ENCODE measurements around the gene CALML6.
A peak's percentile ranks its signal among the peaks of the same experiment; 100 is the strongest.

CALML6 gene

DNA sequence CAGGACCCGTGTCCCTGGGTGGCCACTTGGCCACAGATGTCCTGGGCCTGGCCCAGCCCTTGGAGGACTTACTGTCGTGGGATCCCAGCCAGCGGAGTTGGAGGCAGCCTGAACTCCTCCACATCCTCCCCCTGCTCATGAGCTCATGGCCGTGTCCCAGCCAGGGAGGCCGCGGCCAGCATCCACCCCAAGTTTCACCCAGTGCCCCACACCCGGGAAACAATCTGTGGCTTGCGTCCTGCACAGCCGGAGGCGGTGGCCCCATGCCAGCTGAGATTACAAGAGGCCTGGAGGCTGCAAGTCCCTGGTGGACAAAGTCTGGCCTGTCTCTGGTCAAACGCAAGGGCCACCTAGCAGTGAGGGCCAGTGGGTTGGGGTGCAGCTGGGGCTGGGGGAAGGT lies 31.5 kb downstream of the CALML6 start:
- DNase-seq, result no peak

DNA sequence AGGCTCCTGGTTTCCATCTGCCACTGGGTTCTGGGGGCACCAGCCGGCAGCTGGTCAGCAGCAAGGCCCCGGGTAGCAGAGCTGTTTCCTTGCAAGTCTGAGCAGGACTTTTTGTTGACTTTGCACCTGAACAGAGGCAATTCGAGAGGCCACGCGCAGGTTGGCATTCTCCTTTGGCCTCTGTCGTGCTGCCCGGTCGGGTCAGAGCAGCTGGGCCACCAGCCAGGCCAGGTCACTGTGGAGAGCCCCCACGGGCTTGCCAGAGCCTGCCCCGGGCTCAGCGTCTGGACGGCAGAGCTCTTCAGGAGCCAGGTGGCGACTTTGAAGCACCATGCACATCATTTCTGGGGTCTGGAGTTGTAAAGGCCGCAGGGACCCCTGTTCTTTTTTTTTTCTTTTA lies 32.4 kb downstream of the CALML6 start:
- no peak for DNase-seq

DNA sequence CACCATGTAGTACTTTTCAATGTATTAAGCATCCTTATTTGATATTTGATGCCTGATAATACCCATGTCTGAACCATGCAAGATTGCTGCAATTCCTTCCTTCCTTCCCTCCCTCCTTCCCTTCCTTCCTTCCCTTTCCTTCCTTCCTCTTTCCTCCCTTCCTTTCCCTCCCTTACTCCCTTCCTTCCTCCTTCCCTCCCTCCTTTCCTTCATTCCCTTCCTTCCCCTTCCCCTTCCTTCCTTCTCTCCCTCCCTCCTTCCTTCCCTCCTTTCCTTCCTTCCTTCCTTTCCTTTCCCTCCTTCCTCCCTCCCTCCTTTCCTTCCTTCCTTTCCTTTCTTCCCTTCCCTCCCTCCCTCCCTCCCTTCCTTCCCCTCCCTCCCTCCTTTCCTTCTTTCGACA lies 33.7 kb downstream of the CALML6 start:
- no peak for DNase-seq

DNA sequence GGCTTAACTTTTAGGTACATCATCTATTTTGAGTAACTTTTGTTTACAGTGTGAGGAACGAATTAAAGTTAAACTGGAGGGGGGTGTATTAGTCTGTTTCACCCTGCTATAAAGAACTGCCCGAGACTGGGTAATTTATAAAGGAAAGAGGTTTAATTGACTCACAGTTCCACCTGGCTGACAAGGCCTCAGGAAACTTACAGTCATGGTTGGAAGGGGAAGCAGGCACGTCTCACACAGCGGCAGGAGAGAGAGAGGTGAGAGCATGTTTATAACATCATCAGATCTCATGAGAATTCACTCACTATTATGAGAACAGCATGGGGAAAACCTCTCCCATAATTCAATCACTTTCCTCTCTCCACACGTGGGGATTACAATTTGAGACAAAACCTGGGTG lies 35.9 kb downstream of the CALML6 start:
- no peak for DNase-seq

DNA sequence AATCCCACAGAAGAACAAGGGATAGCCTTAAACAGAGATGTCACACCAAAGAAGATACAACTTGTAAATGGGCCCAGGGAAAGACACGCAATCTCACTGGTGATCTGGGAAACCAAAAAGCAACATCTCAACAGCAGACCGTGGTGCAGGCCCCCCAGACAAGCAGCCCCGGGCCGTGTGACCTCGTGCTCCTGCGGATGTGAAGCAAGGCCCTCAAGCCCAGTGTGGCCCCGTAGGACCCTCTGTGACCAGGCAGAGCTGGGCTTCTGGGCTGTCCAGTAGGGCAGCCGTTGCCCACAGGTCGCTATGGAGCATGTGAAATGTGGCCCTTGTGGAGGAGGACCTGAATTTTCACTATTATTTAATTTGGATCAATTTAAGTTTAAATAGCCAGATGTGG lies 39.0 kb downstream of the CALML6 start:
- DNase-seq, result no peak

DNA sequence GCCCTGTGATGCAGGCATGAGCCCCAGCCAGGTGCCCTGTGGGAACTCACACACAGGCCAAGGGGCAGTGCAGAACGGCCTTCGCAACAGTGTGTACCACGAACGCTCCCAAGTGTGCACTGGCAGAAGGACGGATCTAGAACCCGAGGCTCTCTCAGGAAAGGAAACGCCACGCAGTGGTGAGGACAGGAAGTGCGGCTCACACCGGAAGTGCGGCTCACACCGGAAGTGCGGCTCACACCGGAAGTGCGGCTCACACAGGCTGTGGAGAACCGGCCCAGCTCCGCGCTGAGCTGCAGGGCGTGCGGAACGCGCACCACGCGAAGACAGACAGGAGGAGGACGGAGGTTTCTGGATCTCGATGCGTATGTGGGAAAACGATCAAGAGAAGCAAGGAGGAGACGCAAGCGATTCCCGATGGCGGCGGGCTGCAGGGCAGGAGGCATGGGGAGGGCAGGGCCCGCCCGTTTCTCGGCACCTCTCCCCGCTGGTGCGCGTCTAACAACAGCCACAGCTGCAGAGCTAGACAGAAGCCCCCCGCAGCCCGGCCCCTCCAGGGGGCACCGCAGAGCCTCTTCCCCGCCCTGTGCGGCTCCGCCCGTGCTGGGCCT lies 39.9 kb downstream of the CALML6 start:
- no peak for DNase-seq

DNA sequence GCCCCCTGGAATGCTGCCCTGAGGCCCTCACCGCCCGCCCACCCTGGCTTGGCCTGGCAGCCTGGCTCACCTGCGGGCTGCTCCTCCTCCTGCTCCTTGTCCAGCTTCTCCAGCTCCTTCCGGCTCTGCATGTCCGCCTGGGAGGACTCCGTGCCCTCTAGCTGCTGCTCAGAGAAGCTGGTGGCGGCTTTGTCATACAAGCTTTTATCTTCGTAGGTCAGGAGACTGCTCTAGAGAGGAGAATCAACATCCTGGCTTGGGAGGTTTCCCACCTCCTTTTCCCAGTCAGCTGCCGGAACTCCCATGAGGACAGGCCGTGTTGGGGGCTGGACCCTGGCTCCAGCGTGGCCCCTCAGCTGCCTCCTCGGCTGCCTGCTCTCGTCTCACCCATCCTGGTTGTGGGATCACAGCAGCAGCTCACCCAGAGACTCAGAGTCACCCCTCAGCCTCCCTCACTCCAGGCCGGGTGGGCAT lies 40.6 kb downstream of the CALML6 start:
- no peak for DNase-seq

DNA sequence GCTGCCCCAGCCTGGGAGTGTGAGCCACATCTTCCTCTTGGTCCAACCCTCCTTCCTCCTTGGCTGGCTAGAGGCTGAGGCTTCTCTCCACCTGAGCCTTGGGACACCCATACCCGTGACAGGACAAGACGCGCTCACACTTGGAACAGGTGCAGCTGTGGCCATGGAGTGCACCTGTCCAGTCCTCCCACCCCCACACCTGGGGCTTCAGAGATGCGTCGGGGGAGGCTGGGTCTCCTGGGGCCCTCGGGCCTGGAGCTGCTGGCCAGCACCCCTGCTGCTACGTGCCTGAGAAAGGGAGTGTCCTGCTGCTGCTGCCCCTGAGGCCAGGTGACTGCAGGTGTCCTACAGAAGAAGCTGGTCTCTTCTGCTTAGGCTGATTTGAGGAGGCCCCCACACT lies 41.0 kb downstream of the CALML6 start:
- no peak for DNase-seq

DNA sequence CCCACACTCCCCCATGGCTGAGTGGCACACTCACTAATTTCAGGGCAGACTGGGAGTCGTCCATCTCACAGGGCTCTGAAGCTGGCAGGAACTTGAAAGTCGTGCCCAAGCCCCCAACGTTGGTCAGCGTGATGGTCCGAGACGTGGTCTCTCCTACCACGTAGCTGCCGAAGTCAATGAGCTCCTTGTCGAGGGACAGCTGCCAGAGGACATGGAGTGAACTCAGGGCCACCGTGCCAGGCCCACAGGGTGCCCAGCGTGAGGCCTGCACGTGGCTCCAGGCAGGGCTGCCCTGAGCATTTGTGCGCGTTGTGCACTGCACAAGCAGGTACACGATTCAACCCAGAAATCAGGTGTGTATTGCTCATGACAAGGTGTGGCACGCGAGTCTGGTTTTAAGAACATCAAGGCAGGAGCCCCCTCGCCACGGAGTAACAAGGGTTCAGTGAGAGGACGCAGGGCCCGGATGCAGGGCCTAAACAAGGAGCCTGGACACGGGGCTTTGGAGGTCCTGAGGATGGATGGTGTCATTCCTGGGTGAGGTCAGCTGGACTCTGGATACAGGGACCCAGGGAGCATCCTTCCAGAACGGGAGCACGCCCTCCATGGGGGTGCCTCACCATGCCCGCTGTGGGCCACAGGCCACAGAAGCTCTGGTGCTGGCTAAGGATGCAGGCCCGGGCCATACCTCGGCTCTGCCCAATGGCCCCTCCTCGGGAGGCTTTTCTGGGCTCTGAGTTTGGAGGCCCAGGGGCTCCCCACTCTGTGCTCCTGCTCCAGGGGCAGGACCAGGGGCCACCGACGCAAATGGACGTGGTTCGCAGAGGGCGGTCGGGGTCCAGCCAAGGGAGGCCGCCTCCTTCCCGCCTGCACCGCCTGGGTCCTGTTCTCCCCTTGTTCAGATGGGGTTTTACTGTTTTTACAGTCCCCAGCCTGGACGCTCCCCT lies 41.8 kb downstream of the CALML6 start:
- no peak for DNase-seq

DNA sequence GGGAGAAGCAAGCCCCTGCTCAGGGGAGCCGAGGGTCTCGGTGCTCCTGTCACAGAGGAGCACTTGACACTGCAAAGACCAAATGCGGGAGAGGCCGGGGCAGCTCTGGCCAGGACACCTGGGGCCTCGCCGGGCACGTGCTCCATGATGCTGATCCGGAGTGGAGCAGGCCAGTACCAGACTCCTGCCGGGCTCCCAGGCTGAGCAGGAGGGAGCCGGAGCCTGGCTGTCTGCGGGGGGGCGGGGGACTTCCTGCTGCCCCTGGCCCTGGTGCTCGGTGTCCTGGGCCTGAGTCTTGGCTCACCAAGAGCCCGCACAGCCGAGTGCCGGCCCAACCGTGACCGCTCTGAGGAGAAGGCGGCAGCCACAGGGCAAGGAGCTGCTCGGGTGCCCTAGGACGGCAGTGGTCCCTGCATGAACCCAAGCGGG lies 42.5 kb downstream of the CALML6 start:
- DNase-seq, result no peak

DNA sequence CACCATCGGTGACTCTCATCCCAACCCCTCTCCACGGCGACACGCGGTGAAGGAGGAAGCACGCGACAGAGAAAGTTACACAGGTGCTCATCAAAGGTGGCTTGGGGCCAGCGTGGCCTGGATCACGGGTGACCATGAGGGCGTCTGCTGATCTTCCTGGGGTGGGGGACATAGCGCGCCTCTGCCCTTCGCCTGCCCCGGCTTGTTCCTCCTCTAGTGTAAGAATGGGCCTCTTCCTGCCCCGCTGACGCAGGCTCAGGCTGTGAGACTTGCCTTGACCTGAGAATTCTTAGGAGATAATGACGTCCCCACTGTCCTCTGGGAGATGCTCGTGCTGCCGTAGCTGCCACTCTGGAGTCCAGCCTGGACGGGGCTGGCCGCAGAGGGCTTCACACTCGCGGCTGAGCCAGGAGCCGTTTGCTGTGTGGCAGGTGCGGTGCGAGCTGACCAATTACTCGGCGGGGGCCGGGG lies 43.0 kb downstream of the CALML6 start:
- no peak for DNase-seq

DNA sequence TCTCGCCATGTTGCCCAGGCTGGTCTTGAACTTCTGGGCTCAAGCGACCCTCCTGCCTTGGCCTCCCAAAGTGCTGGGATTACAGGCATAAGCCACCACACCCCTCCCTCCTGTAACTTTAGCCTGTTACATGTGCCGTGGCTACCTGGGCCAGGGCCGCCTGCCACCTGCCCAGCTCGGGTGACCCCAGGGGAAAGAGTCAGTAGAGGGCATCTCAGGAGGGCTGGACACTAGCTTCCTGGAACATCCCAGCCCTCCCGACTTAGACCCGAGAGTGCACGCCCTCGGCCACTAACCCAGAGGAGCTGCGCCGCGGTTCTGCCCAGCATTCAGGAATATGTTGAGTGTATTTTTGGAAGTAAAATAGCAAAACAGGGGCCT lies 44.4 kb downstream of the CALML6 start:
- no peak for DNase-seq

DNA sequence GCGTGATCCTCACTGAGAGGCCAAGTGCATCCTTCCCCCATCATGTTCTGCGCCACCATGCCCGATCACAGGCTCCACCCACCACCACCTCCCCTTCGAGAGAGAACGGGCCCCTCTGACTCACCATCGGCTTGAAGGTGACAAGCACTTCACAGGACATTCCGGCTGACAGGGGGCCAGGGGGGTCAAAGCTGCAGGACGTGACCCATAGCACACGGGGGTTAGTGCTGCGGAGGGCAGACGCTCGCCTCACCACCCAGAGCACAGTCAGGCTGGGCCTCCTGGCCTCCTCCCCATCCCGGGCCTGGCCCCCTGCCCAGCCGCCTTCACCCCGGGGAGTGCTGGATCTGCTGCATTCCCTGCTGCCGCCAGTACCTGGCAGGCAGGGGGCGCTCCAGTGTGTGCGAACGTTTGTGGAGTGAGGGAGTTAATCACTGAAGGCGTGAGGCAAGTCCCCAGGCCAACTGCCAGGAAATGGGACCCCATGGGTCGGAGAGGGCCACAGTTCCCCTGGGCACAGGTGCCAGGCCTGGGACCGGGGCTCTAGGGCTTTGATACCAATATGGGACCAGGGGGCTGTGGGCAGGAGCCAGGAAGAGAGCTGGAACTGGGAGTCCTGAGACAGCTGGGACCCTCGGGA lies 44.9 kb downstream of the CALML6 start:
- peak; percentile 67 for DNase-seq

DNA sequence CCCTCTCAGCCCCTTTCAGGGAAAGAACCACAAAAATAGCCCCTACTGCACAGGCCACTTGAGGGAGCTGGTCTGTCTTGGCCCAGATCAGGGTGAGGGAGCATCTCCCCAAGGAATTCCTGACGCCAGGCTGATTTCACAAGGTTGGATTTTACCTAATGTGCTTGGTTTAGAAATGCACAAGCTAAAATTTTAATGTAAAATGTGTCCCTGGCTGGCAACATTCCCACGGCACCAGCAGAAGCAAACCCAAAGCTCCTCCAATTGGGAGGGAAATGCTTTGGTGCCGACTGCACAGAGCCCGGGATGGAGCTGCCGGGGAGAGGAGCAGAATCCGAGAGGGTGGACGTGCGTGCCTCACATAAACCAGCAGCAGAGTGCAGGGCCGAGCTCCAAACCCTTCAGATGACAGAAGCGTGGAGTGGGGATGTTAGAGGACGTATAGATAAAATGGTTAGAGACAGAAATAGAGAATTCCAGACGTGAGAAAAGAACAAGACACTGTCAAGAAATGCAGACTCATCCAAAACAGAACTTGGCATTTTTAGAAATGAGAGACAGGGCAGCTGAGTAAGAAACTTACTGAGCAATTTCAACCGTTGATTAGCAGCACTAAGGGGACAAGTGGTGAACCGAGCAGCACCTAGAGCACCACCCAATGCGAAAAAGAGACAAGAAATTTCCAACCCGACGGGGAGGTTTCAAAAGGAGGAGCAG lies 45.6 kb downstream of the CALML6 start:
- DNase-seq, result no peak

DNA sequence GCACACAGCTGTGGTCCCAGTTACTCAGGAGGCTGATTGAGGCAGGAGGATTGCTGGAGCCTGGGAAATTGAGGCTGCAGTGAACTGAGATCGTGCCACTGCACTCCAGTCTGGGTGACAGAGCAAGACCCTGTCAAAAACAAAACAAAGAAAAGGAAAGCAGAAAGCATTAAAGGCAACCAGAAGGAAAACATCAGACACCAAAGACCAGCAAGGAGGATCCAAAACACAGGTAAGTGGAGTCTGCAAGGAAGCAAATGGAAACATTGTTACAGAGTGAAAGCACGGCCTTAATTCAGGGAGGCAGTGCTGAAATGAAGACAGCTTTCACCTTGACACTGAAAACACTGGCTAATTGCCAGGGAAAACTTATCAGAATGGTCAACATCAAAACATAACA lies 47.7 kb downstream of the CALML6 start:
- DNase-seq, result no peak

DNA sequence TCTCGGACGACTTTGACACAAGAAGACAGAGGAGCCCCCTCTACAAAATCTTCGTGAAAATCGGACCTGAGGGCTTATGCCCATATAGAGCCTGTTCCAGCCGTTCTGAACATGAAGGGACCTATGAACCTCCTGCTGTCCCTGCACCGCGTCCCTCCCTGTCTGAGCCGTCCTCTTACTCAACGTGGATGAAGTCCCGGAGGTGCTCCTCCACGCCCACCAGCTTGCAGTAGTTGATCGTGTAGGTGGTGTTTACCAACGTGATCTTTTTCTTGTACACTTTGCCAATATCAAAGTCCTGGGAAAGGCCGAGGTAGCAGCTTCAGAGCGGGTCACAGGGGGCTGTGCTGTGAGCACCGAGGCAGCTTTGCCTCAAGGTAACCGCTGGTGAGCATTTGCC lies 48.5 kb downstream of the CALML6 start:
- no peak for DNase-seq

DNA sequence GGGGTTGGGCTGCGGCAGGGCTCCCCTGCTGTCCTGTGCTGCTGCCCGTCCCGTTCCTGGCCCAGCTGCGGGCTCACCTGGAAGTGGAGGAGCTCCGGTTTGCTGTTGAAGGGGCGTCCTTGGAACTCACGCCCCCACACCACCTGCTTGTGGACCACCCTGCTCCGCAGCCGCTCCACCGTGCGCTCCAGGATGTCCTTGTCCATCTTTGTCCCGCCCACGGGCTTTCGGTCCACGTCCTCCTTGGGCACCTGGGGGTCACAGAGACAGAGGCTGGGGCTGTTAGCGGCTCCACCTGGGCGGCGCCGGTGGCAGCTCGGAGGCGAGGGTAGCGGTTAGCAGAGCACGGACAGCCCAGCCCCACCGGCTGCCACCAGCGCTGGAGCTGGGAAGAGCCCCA lies 49.8 kb downstream of the CALML6 start:
- no peak for DNase-seq

DNA sequence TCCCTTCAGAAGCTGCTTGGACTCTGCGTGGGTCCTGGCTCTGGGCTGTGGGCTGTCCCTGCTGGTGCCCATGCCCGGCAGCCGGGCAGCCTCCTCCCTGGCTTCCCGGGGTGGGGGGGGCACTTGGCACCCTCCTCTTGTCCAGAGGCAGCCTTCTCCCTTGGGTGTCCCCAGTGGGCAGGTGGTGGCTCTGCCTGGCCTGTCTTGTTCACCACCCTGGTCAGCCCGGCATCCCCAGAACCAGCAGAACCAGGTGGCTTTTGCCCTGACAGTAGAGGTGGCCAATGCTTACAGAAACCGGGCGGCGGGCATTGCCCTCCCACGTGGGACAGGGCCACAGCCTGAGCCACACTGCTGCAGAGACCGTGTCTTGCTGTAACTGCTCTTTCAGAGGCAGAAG lies 50.5 kb downstream of the CALML6 start:
- no peak for DNase-seq

DNA sequence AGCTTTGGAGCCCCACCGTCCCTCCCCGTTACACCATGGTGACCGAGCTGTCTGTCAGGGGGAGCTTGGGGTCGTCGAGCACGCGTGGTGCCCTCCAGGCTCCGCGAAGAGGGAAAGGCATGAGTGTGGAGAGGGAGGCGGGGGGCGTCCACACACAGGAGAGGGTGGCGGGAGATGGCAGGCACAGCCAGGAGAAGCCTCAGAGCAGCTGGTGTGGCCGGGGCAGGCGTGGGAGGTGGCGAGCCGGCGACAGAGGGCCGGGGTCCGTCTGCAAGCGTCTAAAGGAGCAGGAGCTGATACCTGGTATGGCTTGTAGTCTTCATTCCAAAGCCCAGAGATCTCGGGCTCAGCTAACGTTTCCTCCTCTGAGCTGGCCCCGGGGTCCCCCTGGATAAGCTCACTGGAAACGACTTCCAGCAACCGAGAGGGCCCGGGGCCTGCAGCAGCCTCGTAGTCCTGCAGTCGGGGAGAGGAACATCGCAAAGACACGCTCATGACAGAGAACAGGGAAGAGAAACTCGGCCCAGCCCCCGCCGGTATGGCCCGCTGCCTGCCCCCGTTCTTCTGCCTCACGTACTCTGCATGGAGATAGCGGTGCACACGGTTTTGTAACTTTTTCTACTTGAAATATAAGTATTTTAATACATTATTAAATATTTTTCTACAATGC lies 51.1 kb downstream of the CALML6 start:
- DNase-seq, result no peak
